NCI-H128 (cell line): ENCODE data around the gene PITPNC1.
"Not testable (repeated sequence)": the region's sequence is repeated elsewhere in the genome, so short reads cannot be mapped to it uniquely, and the experiment has no call there.

Experiments used
- DNase-seq: peaks from one replicate; lab custom pipeline; 2025; ENCODE audit not compliant: unreplicated experiment; lab: John Stamatoyannopoulos, UW

The PITPNC1 gene

GRCh38 chr17:67393809-67394397 is 16.8 kb downstream of the PITPNC1 start:
- DNase-seq: no peak

- DNase-seq: no peak
These were observed 22.6 kb downstream of the PITPNC1 start for GRCh38 chr17:67399676-67400075.

- no peak for DNase-seq
These were observed 23.1 kb downstream of the PITPNC1 start for GRCh38 chr17:67400193-67400592.

GRCh38 chr17:67401106-67401505 is 24.0 kb downstream of the PITPNC1 start:
- DNase-seq: no peak

- DNase-seq: no peak
These were observed 24.8 kb downstream of the PITPNC1 start for GRCh38 chr17:67401598-67402504.

- DNase-seq: no peak
These were observed 26.0 kb downstream of the PITPNC1 start for GRCh38 chr17:67403065-67403464.

GRCh38 chr17:67403483-67403882 is 26.4 kb downstream of the PITPNC1 start:
- no peak for DNase-seq

GRCh38 chr17:67408455-67408830 is 31.4 kb downstream of the PITPNC1 start:
- DNase-seq: not testable (repeated sequence)

- DNase-seq: no peak
These were observed 34.3 kb downstream of the PITPNC1 start for GRCh38 chr17:67411397-67411796.

- no peak for DNase-seq
These were observed 35.0 kb downstream of the PITPNC1 start for GRCh38 chr17:67412032-67412431.

GRCh38 chr17:67412941-67413340 is 35.9 kb downstream of the PITPNC1 start:
- no peak for DNase-seq

GRCh38 chr17:67413388-67413787 is 36.3 kb downstream of the PITPNC1 start:
- no peak for DNase-seq

- DNase-seq: no peak
These were observed 37.0 kb downstream of the PITPNC1 start for GRCh38 chr17:67414130-67414529.

GRCh38 chr17:67414559-67414958 is 37.5 kb downstream of the PITPNC1 start:
- DNase-seq: no peak

GRCh38 chr17:67415291-67415690 is 38.2 kb downstream of the PITPNC1 start:
- no peak for DNase-seq

- no peak for DNase-seq
These were observed 40.4 kb downstream of the PITPNC1 start for GRCh38 chr17:67417507-67417906.

- DNase-seq: no peak
These were observed 43.9 kb downstream of the PITPNC1 start for GRCh38 chr17:67420994-67421393.

GRCh38 chr17:67421869-67422273 is 44.8 kb downstream of the PITPNC1 start:
- no peak for DNase-seq

- DNase-seq: not testable (repeated sequence)
These were observed 45.2 kb downstream of the PITPNC1 start for GRCh38 chr17:67422296-67422695.

GRCh38 chr17:67422897-67423296 is 45.8 kb downstream of the PITPNC1 start:
- no peak for DNase-seq

- no peak for DNase-seq
These were observed 48.6 kb downstream of the PITPNC1 start for GRCh38 chr17:67425571-67426160.

GRCh38 chr17:67427424-67427823 is 50.3 kb downstream of the PITPNC1 start:
- no peak for DNase-seq
